Naive thymus-derived CD4-positive, alpha-beta T cell (primary cell): ENCODE data around the gene KIF2A. TPM values are rescaled to one million over a fixed set of nuclear protein-coding genes. Genes with fewer than 3 reads are reported as not detected.
A peak's percentile ranks its signal among the peaks of the same experiment; 100 is the strongest.

ENCODE experiments used
- ATAC-seq: fragments of 150-1000 bp; cut with Tn5 transposase; 2 replicates; pipeline ENCODE4 v1.10.0; 2021; ENCODE audit warnings: mild to moderate bottlenecking, moderate library complexity
- CTCF ChIA-PET: fragments of 350-600 bp; sonication (Branson Sonifier 250); formaldehyde crosslinking; loops from one replicate; lab custom pipeline; 2021; ENCODE audit warnings: antibody characterized with exemption; lab: Charles Lee
- POLR2A ChIA-PET: fragments of 350-600 bp; sonication (Branson Sonifier 250); formaldehyde crosslinking; loops from one replicate; lab custom pipeline; 2021; ENCODE audit warnings: antibody characterized with exemption, inconsistent platforms; lab: Charles Lee
- DNase-seq, 9 donors: peaks; one replicate each; pipeline versions ENCODE4 v3.0.0 to v3.0.0-alpha.2; 2020 to 2022; ENCODE audit warnings: mixed read lengths in 1 of 9
- H3K27ac ChIP-seq: one replicate; pipeline ENCODE4 v1.7.0; 2013; ENCODE audit warnings: mild to moderate bottlenecking, low read depth, low read length, moderate library complexity
- H3K27me3 ChIP-seq, 2 donors: one replicate each; pipeline ENCODE4 v1.7.0; 2013; ENCODE audit warnings: low read length in 2 of 2, mild to moderate bottlenecking in 2 of 2, moderate library complexity in 2 of 2; ENCODE audit not compliant: control insufficient read depth in 2 of 2, insufficient read depth in 2 of 2
- H3K36me3 ChIP-seq, 3 experiments: 1 replicate in 2 of 3; 2 replicates in 1 of 3; pipeline ENCODE4 v1.7.0; 2013; ENCODE audit warnings: low read length in 3 of 3, mild to moderate bottlenecking in 3 of 3, moderate library complexity in 1 of 3; ENCODE audit not compliant: insufficient read depth in 3 of 3, control insufficient read depth in 2 of 3
- H3K4me1 ChIP-seq, 2 donors: one replicate each; pipeline ENCODE4 v1.7.0; 2013; ENCODE audit warnings: low read length in 2 of 2, mild to moderate bottlenecking in 2 of 2, moderate library complexity in 1 of 2; ENCODE audit not compliant: control insufficient read depth in 2 of 2, insufficient read depth in 2 of 2
- H3K4me3 ChIP-seq: 2 replicates; pipeline ENCODE4 v1.7.0; 2013; ENCODE audit warnings: mild to moderate bottlenecking, low read length
- H3K9me3 ChIP-seq, 3 experiments: 1 replicate in 2 of 3; 2 replicates in 1 of 3; pipeline ENCODE4 v1.7.0; 2013; ENCODE audit warnings: low read length in 3 of 3; ENCODE audit not compliant: control insufficient read depth in 2 of 3
- H3K27ac Mint-ChIP-seq, 9 donors: one replicate each; pipeline ENCODE4 v1.8.0; 2020 to 2022; ENCODE audit warnings: mixed read lengths in 9 of 9, mild to moderate bottlenecking in 8 of 9, moderate library complexity in 5 of 9, inconsistent platforms in 2 of 9
- H3K27me3 Mint-ChIP-seq, 5 donors: one replicate each; pipeline ENCODE4 v1.8.0; 2021 to 2022; ENCODE audit warnings: mixed read lengths in 5 of 5, mild to moderate bottlenecking in 1 of 5
- H3K36me3 Mint-ChIP-seq, 5 donors: one replicate each; pipeline ENCODE4 v1.8.0; 2020 to 2022; ENCODE audit warnings: mixed read lengths in 5 of 5, mild to moderate bottlenecking in 3 of 5, inconsistent platforms in 1 of 5
- H3K4me1 Mint-ChIP-seq, 7 donors: one replicate each; pipeline ENCODE4 v1.8.0; 2020 to 2022; ENCODE audit warnings: mixed read lengths in 7 of 7, mild to moderate bottlenecking in 3 of 7, inconsistent platforms in 1 of 7
- H3K4me3 Mint-ChIP-seq, 10 donors: one replicate each; pipeline ENCODE4 v1.8.0; 2020 to 2022; ENCODE audit warnings: mild to moderate bottlenecking in 10 of 10, mixed read lengths in 10 of 10, moderate library complexity in 6 of 10, inconsistent platforms in 2 of 10
- H3K9me3 Mint-ChIP-seq, 11 donors: one replicate each; pipeline ENCODE4 v1.8.0; 2020 to 2022; ENCODE audit warnings: mixed read lengths in 11 of 11, mild to moderate bottlenecking in 4 of 11, inconsistent platforms in 1 of 11, moderate library complexity in 1 of 11
- intact Hi-C, 2 donors: fragments of 100-400 bp; cut with micrococcal nuclease; formaldehyde crosslinking; loops; one replicate each; pipeline ENCODE4 v1.15.1; 2023
- polyA plus RNA-seq, 2 donors: library from polyadenylated mRNA; unstranded; fragments of 300-500 nt; fragmentation: Illumina TruSeq; gene quantifications; one replicate each; pipeline ENCODE4 v1.2.3, GENCODE V29; 2021
- total RNA-seq, 6 experiments: library from RNA in 5 of 6; stranded (reverse) in 5 of 6; gene quantifications; 1 replicate in 5 of 6; 2 replicates in 1 of 6; pipeline ENCODE4 v1.2.3 and lab custom pipeline; 2021 to 2026

Gene KIF2A
- total and polyA plus RNA-seq, 7 experiments from 2014 or later: 73.5 to 179 (median 142) TPM

GRCh38 chr5:62312674-62313073 lies 6.7 kb downstream of the KIF2A start:
- Mint-ChIP-seq H3K27me3 (no peaks in the 10 kb centered on the region), H3K4me3 (peak overlapping the region in 7 of 10 donors; percentile 19 to 96 (median 41)), H3K36me3 (peaks cover 0 to 41% (median 16%) of the 10 kb centered on the region in 5 donors), H3K27ac (peak overlapping the region in 5 of 9 donors; percentile 0 to 55 (median 8)), H3K4me1 (peaks cover 63 to 94% (median 88%) of the 10 kb centered on the region in 7 donors), H3K9me3 (no peaks in the 10 kb centered on the region)
- CTCF ChIA-PET: no interaction called here
- no peaks in the 10 kb centered on the region for H3K9me3 ChIP-seq
- H3K27ac ChIP-seq: no peak overlapping the region
- no peak overlapping the region for H3K4me3 ChIP-seq
- H3K36me3 ChIP-seq: peaks cover 0 to 5% (median 0%) of the 10 kb centered on the region in 3 experiments
- no peaks in the 10 kb centered on the region for H3K27me3 ChIP-seq
- ATAC-seq (no peak), DNase-seq (no peak)
- peaks cover 73 to 77% of the 10 kb centered on the region in 2 donors for H3K4me1 ChIP-seq
- POLR2A ChIA-PET: no interaction called here
- intact Hi-C loops: no loop called here

GRCh38 chr5:62314213-62314830 lies 8.3 kb downstream of the KIF2A start:
- no peaks in the 10 kb centered on the region for H3K27me3 Mint-ChIP-seq
- intact Hi-C loops: no loop called here

GRCh38 chr5:62315376-62316175 lies 9.6 kb downstream of the KIF2A start:
- intact Hi-C loops: loop anchor here in 1 of 2 donors (1.0 kb wide), 1 partner anchor 8 kb away; no protein-coding TSS in a partner anchor
- Histone ChIP-seq H3K4me3 (no peak overlapping the region), H3K4me1 (peaks cover 61 to 69% of the 10 kb centered on the region in 2 donors), H3K27me3 (no peaks in the 10 kb centered on the region), H3K36me3 (no peaks in the 10 kb centered on the region), H3K27ac (no peak overlapping the region), H3K9me3 (no peaks in the 10 kb centered on the region)
- H3K36me3 Mint-ChIP-seq: peaks cover 0 to 19% (median 1%) of the 10 kb centered on the region in 5 donors
- ChIA-PET CTCF (interaction anchor here (0.9 to 1.5 kb wide), 2 partner anchors 8 to 91 kb away, joined by 4 to 5 read pairs; no protein-coding TSS in a partner anchor), POLR2A (interaction anchor here (1.6 kb wide), 1 partner anchor 10 kb away, joined by 4 read pairs; the partner anchor contains the start of gene KIF2A)
- DNase-seq (no peak), ATAC-seq (no peak)
- H3K4me3 Mint-ChIP-seq: peak overlapping the region in 8 of 10 donors; percentile 0 to 60 (median 18)
- peaks cover 67 to 94% (median 87%) of the 10 kb centered on the region in 7 donors for H3K4me1 Mint-ChIP-seq
- no peaks in the 10 kb centered on the region for H3K9me3 Mint-ChIP-seq
- H3K27ac Mint-ChIP-seq: peak overlapping the region in 7 of 9 donors; percentile 9 to 87 (median 23)
- no peaks in the 10 kb centered on the region for H3K27me3 Mint-ChIP-seq

More at GRCh38 chr5:62314213-62314830, 8.3 kb downstream of the KIF2A start:
- peak overlapping the region in 7 of 9 donors; percentile 6 to 66 (median 45) for H3K27ac Mint-ChIP-seq
- peaks cover 0 to 31% (median 8%) of the 10 kb centered on the region in 5 donors for H3K36me3 Mint-ChIP-seq
- no peaks in the 10 kb centered on the region for H3K9me3 ChIP-seq
- no peaks in the 10 kb centered on the region for H3K9me3 Mint-ChIP-seq
- peaks cover 68 to 94% (median 86%) of the 10 kb centered on the region in 7 donors for H3K4me1 Mint-ChIP-seq
- no peak for ATAC-seq
- peaks cover 0 to 4% (median 0%) of the 10 kb centered on the region in 3 experiments for H3K36me3 ChIP-seq
- H3K4me3 Mint-ChIP-seq: peak overlapping the region in 7 of 10 donors; percentile 12 to 66 (median 43)
- peaks cover 68 to 72% of the 10 kb centered on the region in 2 donors for H3K4me1 ChIP-seq
- H3K4me3 ChIP-seq: no peak overlapping the region
- CTCF ChIA-PET: interaction anchor here (1.2 kb wide), 1 partner anchor 90 kb away, joined by 3 read pairs; no protein-coding TSS in a partner anchor
- no peaks in the 10 kb centered on the region for H3K27me3 ChIP-seq
- H3K27ac ChIP-seq: no peak overlapping the region
- POLR2A ChIA-PET: no interaction called here
- DNase-seq: no peak

- H3K4me3 ChIP-seq: no peak overlapping the region
- ChIA-PET POLR2A (interaction anchor here (1.6 kb wide), 1 partner anchor 10 kb away, joined by 4 read pairs; the partner anchor contains the start of gene KIF2A), CTCF (interaction anchor here (0.9 to 1.5 kb wide), 2 partner anchors 8 to 91 kb away, joined by 4 to 5 read pairs; no protein-coding TSS in a partner anchor)
- peak overlapping the region in 3 of 10 donors; percentile 19 to 34 (median 33) for H3K4me3 Mint-ChIP-seq
- intact Hi-C loops: loop anchor here in 1 of 2 donors (1.0 kb wide), 1 partner anchor 9 kb away; no protein-coding TSS in a partner anchor
- H3K4me1 Mint-ChIP-seq: peaks cover 64 to 94% (median 87%) of the 10 kb centered on the region in 7 donors
- no peak overlapping the region for H3K27ac ChIP-seq
- no peak for ATAC-seq
- no peak for DNase-seq
- peaks cover 0 to 2% (median 0%) of the 10 kb centered on the region in 3 experiments for H3K36me3 ChIP-seq
- H3K4me1 ChIP-seq: peaks cover 57 to 64% of the 10 kb centered on the region in 2 donors
- no peaks in the 10 kb centered on the region for H3K9me3 Mint-ChIP-seq
- H3K36me3 Mint-ChIP-seq: peaks cover 0 to 16% (median under 1%) of the 10 kb centered on the region in 5 donors
- H3K27ac Mint-ChIP-seq: peak overlapping the region in 4 of 9 donors; percentile 5 to 60 (median 16)
- H3K27me3 Mint-ChIP-seq: no peaks in the 10 kb centered on the region
- H3K27me3 ChIP-seq: no peaks in the 10 kb centered on the region
- H3K9me3 ChIP-seq: no peaks in the 10 kb centered on the region
These were observed 10.1 kb downstream of the KIF2A start for GRCh38 chr5:62316176-62316502.

- no peaks in the 10 kb centered on the region for H3K27me3 Mint-ChIP-seq
- intact Hi-C loops: loop anchor here in 1 of 2 donors (2.0 kb wide), 1 partner anchor 15 kb away; no protein-coding TSS in a partner anchor
- peaks cover 54 to 89% (median 83%) of the 10 kb centered on the region in 7 donors for H3K4me1 Mint-ChIP-seq
- no peak for DNase-seq
- Histone ChIP-seq H3K4me3 (no peak overlapping the region), H3K4me1 (peaks cover 40 to 52% of the 10 kb centered on the region in 2 donors), H3K36me3 (peaks cover 0 to 10% (median 3%) of the 10 kb centered on the region in 3 experiments), H3K27ac (no peak overlapping the region), H3K9me3 (no peaks in the 10 kb centered on the region), H3K27me3 (no peaks in the 10 kb centered on the region)
- peak overlapping the region in 7 of 10 donors; percentile 2 to 59 (median 38) for H3K4me3 Mint-ChIP-seq
- H3K27ac Mint-ChIP-seq: peak overlapping the region in 3 of 9 donors; percentile 9 to 17 (median 11)
- no peaks in the 10 kb centered on the region for H3K9me3 Mint-ChIP-seq
- ChIA-PET POLR2A (no interaction called here), CTCF (interaction anchor here (0.6 to 0.7 kb wide), 4 partner anchors 14 to 93 kb away, joined by 3 to 5 read pairs (median 3); no protein-coding TSS in a partner anchor)
- no peak for ATAC-seq
- H3K36me3 Mint-ChIP-seq: peaks cover 0 to 23% (median 7%) of the 10 kb centered on the region in 5 donors
These were observed 11.8 kb downstream of the KIF2A start for GRCh38 chr5:62317810-62318209.

GRCh38 chr5:62322484-62322883 lies 16.5 kb downstream of the KIF2A start:
- DNase-seq (no peak), ATAC-seq (no peak)
- Histone ChIP-seq H3K4me3 (no peak overlapping the region), H3K27ac (no peak overlapping the region), H3K9me3 (no peaks in the 10 kb centered on the region), H3K36me3 (peaks cover 0 to 10% (median 3%) of the 10 kb centered on the region in 3 experiments), H3K4me1 (peaks cover 19 to 34% of the 10 kb centered on the region in 2 donors), H3K27me3 (no peaks in the 10 kb centered on the region)
- POLR2A ChIA-PET: interaction anchor here (1.0 kb wide), 1 partner anchor 22 kb away, joined by 4 read pairs; no protein-coding TSS in a partner anchor
- intact Hi-C loops: no loop called here
- peak overlapping the region in 1 of 9 donors; percentile 43 for H3K27ac Mint-ChIP-seq
- H3K36me3 Mint-ChIP-seq: peaks cover 0 to 37% (median 15%) of the 10 kb centered on the region in 5 donors
- H3K4me3 Mint-ChIP-seq: no peak overlapping the region
- CTCF ChIA-PET: interaction anchor here (1.2 kb wide), 1 partner anchor 17 kb away, joined by 4 read pairs; the partner anchor contains the start of gene KIF2A
- H3K4me1 Mint-ChIP-seq: peaks cover 54 to 90% (median 84%) of the 10 kb centered on the region in 7 donors
- no peaks in the 10 kb centered on the region for H3K9me3 Mint-ChIP-seq
- no peaks in the 10 kb centered on the region for H3K27me3 Mint-ChIP-seq
